Endothelial cell of umbilical vein (primary cell): ENCODE results near the gene FAM72B. TPM values are rescaled to one million over a fixed set of nuclear protein-coding genes. Genes with fewer than 3 reads are reported as not detected.
"Not testable (repeated sequence)": the region's sequence is repeated elsewhere in the genome, so short reads cannot be mapped to it uniquely, and the experiment has no call there.

Experiments used
- BruUV-seq: library from RNA; stranded (reverse); fragments of 400-500 nt; replicated peaks from 2 replicates; lab custom pipeline; 2021; lab: Mats Ljungman, UMichigan
- CTCF ChIA-PET: fragments of 300-600, 350-600 bp; sonication (Branson Sonifier 250); formaldehyde crosslinking; loops from one replicate; lab custom pipeline; 2021; ENCODE audit warnings: antibody characterized with exemption, inconsistent platforms; lab: Charles Lee
- POLR2A ChIA-PET: fragments of 300-600, 350-600 bp; sonication (Branson Sonifier 250); formaldehyde crosslinking; loops from one replicate; lab custom pipeline; 2021; ENCODE audit warnings: antibody characterized with exemption, inconsistent platforms; lab: Charles Lee
- DNase-seq: peaks from one replicate; pipeline ENCODE4 v3.0.0-alpha.2; 2011; ENCODE audit warnings: low read depth, low spot score
- FAIRE-seq: peaks from 2 replicates; lab custom pipeline; 2011; peaks lifted over from hg19 to GRCh38; lab: Jason Lieb, UNC
- H2AFZ ChIP-seq: 2 replicates; pipeline ENCODE4 v1.6.0; 2012; ENCODE audit warnings: low read depth, low read length, control low read depth, inconsistent platforms
- H3K27ac ChIP-seq: 2 replicates; pipeline ENCODE4 v1.5.1; 2011; ENCODE audit warnings: low read depth, mild to moderate bottlenecking, control low read depth, low read length, moderate library complexity; ENCODE audit not compliant: insufficient read depth
- H3K27me3 ChIP-seq, 2 experiments: 2 replicates each; pipeline versions ENCODE4 v1.6.0 to v1.6.1; 2011; ENCODE audit warnings: low read length in 2 of 2, mixed read lengths in 1 of 2; ENCODE audit not compliant: control insufficient read depth in 2 of 2, insufficient read depth in 2 of 2
- H3K36me3 ChIP-seq, 2 experiments: 2 replicates in 1 of 2; 3 replicates in 1 of 2; pipeline ENCODE4 v1.5.1; 2011; ENCODE audit warnings: low read length in 2 of 2, mild to moderate bottlenecking in 1 of 2, moderate library complexity in 1 of 2; ENCODE audit not compliant: control insufficient read depth in 2 of 2, insufficient read depth in 2 of 2; ENCODE audit errors: extremely low read depth in 1 of 2
- H3K4me1 ChIP-seq: 3 replicates; pipeline ENCODE4 v1.5.1; 2011; ENCODE audit warnings: mild to moderate bottlenecking, low read length; ENCODE audit not compliant: control insufficient read depth, insufficient read depth; ENCODE audit errors: extremely low read depth
- H3K4me2 ChIP-seq: 2 replicates; pipeline ENCODE4 v1.6.1; 2011; ENCODE audit warnings: low read length, control low read depth, mixed read lengths; ENCODE audit not compliant: insufficient read depth
- H3K4me3 ChIP-seq, 3 experiments: fragments of 200-600 bp in 1 of 3; sonication (generic), shearing (Covaris generic) in 1 of 3; replicated peaks in 1 of 3; 2 replicates each; pipeline ENCODE4 v1.5.1; 2011 to 2016; ENCODE audit warnings: control low read depth in 3 of 3, low read length in 3 of 3, mild to moderate bottlenecking in 2 of 3, inconsistent platforms in 1 of 3, low read depth in 1 of 3, moderate library complexity in 1 of 3; ENCODE audit not compliant: insufficient read depth in 1 of 3
- H3K79me2 ChIP-seq: 2 replicates; pipeline ENCODE4 v1.6.0; 2012; ENCODE audit warnings: low read length, inconsistent platforms; ENCODE audit not compliant: control insufficient read depth, insufficient read depth
- H3K9ac ChIP-seq: replicated peaks from 2 replicates; pipeline ENCODE3; 2011; ENCODE audit warnings: low read length, control low read depth; ENCODE audit not compliant: insufficient read depth; ENCODE audit errors: extremely low read depth
- H3K9me1 ChIP-seq: replicated peaks from 3 replicates; pipeline ENCODE4 v1.6.0; 2011; ENCODE audit warnings: mild to moderate bottlenecking, low read length; ENCODE audit not compliant: control insufficient read depth, insufficient read depth; ENCODE audit errors: extremely low read depth
- H3K9me3 ChIP-seq: replicated peaks from 2 replicates; pipeline ENCODE4 v1.5.1; 2012; ENCODE audit warnings: low read length, inconsistent platforms; ENCODE audit not compliant: control insufficient read depth, insufficient read depth
- H4K20me1 ChIP-seq: replicated peaks from 2 replicates; pipeline ENCODE3; 2011; ENCODE audit warnings: mild to moderate bottlenecking, low read length; ENCODE audit not compliant: control insufficient read depth, insufficient read depth; ENCODE audit errors: extremely low read depth
- dilution Hi-C: fragments of 300-500 bp; cut with MboI; formaldehyde crosslinking; loops from one replicate; pipeline ENCODE4 v1.15.0; 2019; ENCODE audit warnings: low sequenced_read_pairs; ENCODE audit not compliant: extremely low pct_ligation_motif_present
- intact Hi-C: fragments of 100-400 bp; cut with micrococcal nuclease; formaldehyde crosslinking; loops from one replicate; pipeline ENCODE4 v1.10.0; 2022
- polyA plus RNA-seq, 4 experiments: library from polyadenylated mRNA; depleted of rRNA in 3 of 4; stranded (reverse) in 3 of 4; unstranded in 1 of 4; fragments of >200 nt; gene quantifications; 2 replicates each; pipeline versions ENCODE4 v1.2.1 to v1.2.3, GENCODE V29; 2011 to 2012; ENCODE audit warnings: missing spikeins in 1 of 4
- total RNA-seq: library from RNA; stranded (reverse); gene quantifications from 2 replicates; pipeline ENCODE4 v1.2.3, GENCODE V29; 2021

Gene FAM72B
- total and polyA plus RNA-seq, 2 donors (not counting 3 experiments of a cell fraction or from before 2014, with no cell fraction given) = 1.9 to 6.5 TPM

GRCh38 chr1:121213491-121213890 lies 29.4 kb upstream of the FAM72B start:
- dilution Hi-C loops, H3K36me3 ChIP-seq, H3K4me1 ChIP-seq, H3K9me3 ChIP-seq, H3K4me2 ChIP-seq, H2AFZ ChIP-seq, H3K4me3 ChIP-seq, FAIRE-seq, H3K27me3 ChIP-seq, POLR2A ChIA-PET, H3K9me1 ChIP-seq, H3K27ac ChIP-seq, H3K9ac ChIP-seq, BruUV-seq, CTCF ChIA-PET, H4K20me1 ChIP-seq, intact Hi-C loops, H3K79me2 ChIP-seq: not testable (repeated sequence)
- peak; percentile 6 for DNase-seq

- POLR2A ChIA-PET, H3K36me3 ChIP-seq, CTCF ChIA-PET, DNase-seq, H3K4me2 ChIP-seq, H3K4me1 ChIP-seq, H3K4me3 ChIP-seq, H3K9me3 ChIP-seq, H3K9me1 ChIP-seq, FAIRE-seq, dilution Hi-C loops, H3K27ac ChIP-seq, BruUV-seq, H3K27me3 ChIP-seq, H3K9ac ChIP-seq, H2AFZ ChIP-seq, H4K20me1 ChIP-seq, intact Hi-C loops, H3K79me2 ChIP-seq: not testable (repeated sequence)
These were observed 26.6 kb upstream of the FAM72B start for GRCh38 chr1:121210778-121211177.

DNA sequence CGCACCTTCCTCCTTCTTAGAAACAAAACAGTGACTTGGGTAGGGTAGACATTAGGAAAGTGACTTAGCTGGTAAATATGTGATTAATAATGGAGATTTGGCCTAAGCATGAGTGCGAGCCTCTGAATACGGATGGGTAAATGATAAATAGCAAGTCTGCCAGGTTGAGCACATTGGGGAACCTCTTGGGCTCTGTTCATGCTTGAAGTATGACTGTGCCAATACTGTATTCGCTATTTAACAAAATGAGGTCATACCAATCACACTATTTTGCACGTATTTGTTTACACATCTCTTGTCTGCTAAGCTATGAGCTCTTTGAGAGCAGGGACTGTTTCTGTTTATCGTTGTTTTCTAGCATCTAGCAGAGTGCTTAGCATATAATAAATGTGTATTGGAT lies 24.2 kb upstream of the FAM72B start:
- H3K27me3 ChIP-seq, DNase-seq, FAIRE-seq, intact Hi-C loops, H3K9me3 ChIP-seq, H3K4me3 ChIP-seq, BruUV-seq, CTCF ChIA-PET, H3K79me2 ChIP-seq, H3K4me2 ChIP-seq, H3K27ac ChIP-seq, dilution Hi-C loops, H3K9me1 ChIP-seq, H3K9ac ChIP-seq, H4K20me1 ChIP-seq, H3K36me3 ChIP-seq, H3K4me1 ChIP-seq, H2AFZ ChIP-seq, POLR2A ChIA-PET: not testable (repeated sequence)

DNA sequence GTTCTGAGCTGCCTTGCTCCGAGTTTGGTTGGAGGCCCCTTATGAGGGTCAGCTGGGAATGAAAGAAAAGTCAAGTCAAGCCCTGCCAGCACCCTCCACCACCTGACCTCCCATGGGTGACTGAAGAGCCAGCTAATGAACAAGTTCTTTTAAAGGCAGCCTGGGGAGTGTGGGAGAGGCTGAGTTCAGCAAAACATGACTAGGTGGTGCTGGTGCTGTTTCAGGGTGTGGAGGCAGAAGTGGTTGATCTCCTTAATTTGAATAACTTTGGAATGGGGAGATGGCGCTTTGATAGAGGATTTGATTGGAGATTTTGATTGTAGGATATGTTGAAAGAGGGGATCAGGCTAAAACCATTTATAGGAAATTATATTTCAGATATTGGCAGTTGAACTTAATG lies 23.2 kb upstream of the FAM72B start:
- intact Hi-C loops, H3K4me1 ChIP-seq, dilution Hi-C loops, H3K27me3 ChIP-seq, H3K9ac ChIP-seq, DNase-seq, CTCF ChIA-PET, H3K27ac ChIP-seq, FAIRE-seq, H2AFZ ChIP-seq, H3K36me3 ChIP-seq, H3K9me3 ChIP-seq, H3K9me1 ChIP-seq, H4K20me1 ChIP-seq, H3K79me2 ChIP-seq, POLR2A ChIA-PET, H3K4me2 ChIP-seq, H3K4me3 ChIP-seq, BruUV-seq: not testable (repeated sequence)
